Measurements from ENCODE around the gene IMMP2L.

IMMP2L gene

GRCh38 chr7:110929480-110930249, 632.6 kb downstream of the IMMP2L start:
- DNase-seq (ENCODE audit: low read depth in 2 of 2) = no peak

GRCh38 chr7:110922906-110923305, 639.4 kb downstream of the IMMP2L start:
- no peak for DNase-seq (ENCODE audit: low read depth in 2 of 2)

DNA sequence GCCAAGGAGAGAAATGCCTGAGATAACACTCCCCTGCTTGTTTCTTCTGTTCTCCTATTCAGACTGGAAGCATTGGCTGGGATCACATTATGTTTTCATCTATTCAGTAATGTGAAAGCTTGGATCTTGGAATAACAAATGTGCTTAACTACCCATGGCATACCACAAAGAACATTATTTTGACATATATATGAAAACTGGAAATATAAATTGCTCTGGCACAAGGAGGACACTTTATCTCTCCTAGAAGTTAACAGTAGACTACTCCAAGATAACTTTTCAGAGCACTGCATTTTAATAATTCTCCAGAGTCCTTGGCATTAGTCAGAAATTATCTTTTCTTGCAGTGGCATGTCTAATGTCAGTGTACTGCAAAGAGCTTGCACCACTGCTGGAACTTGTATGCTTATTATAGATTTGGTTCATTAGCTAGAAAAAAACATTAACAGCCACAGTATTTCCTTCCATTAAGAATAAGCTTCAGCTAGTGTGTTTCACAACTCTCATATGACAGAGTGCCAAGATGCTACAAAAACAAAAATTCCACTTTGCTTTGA, 640.6 kb downstream of the IMMP2L start:
- no peak for DNase-seq (ENCODE audit: low read depth in 2 of 2)

- no peak for DNase-seq (ENCODE audit: low read depth in 2 of 2)
Measured at GRCh38 chr7:110918949-110919548, 643.2 kb downstream of the IMMP2L start.

DNA sequence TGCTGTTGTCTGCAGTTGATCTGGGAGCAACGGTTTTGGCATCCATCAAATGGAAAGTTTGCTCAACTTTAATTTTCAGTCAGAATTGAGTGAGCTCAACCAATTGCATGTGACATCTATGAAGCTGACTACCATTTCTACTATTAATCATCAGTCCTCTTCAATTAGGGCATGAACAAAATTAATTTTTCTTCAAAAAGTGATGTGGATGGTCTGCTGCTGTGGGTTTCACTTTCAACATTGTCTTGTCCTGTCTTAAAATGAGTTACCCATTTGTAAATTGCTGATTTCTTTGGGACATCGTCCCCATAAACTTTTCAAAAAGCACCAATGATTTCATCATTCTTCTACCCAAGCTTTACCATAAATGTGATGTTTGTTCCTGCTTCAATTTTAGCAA, 648.0 kb downstream of the IMMP2L start:
- DNase-seq (ENCODE audit: low read depth in 2 of 2) = no peak

DNA sequence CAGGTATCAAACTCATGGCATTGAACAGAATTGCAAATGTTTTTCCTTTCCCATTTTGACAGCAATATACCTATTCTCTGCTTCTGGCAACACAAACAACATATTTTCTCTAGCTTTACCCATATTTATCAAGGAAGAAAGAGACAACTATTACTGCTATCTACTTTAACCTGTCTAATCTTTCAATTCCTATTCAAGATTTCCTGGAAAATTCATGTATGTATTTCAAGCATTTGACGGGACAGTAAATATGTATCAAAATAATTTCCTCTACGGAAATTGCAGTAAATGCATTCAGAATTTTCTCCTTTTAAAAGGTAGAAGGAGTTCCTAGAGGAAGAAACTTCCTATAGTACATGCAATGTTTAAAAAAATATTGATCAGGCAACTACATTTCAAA, 650.7 kb downstream of the IMMP2L start:
- DNase-seq (ENCODE audit: low read depth in 2 of 2) = no peak

GRCh38 chr7:110909117-110909516, 653.2 kb downstream of the IMMP2L start:
- DNase-seq (ENCODE audit: low read depth in 2 of 2) = no peak

- no peak for DNase-seq (ENCODE audit: low read depth in 2 of 2)
Measured at GRCh38 chr7:110905773-110906566, 656.3 kb downstream of the IMMP2L start.

DNA sequence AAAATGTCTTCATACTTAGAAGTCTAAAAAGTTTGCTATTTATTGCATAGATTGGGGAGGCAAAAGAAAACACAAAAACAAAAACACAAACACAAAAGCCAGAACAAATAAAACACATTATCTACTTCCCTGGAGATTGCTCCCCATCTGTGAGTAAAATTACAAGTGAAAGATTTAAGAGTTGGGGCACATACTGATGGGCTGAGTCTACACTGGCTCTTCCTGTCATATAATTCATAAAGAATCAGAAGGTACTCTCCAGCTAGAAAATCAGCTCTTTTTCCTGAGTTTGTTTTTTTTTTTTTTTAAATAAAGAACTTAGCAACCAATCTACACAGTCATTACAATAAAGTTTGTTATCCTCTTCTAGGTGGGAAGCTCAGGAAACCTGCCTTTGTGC, 663.8 kb downstream of the IMMP2L start:
- no peak for DNase-seq (ENCODE audit: low read depth in 2 of 2)

GRCh38 chr7:110897538-110897937, 664.8 kb downstream of the IMMP2L start:
- no peak for DNase-seq (ENCODE audit: low read depth in 2 of 2)

- no peak for DNase-seq (ENCODE audit: low read depth in 2 of 2)
Measured at GRCh38 chr7:110894111-110894510, 668.2 kb downstream of the IMMP2L start.

- DNase-seq (ENCODE audit: low read depth in 2 of 2) = no peak
Measured at GRCh38 chr7:110891197-110891596, 671.1 kb downstream of the IMMP2L start.

DNA sequence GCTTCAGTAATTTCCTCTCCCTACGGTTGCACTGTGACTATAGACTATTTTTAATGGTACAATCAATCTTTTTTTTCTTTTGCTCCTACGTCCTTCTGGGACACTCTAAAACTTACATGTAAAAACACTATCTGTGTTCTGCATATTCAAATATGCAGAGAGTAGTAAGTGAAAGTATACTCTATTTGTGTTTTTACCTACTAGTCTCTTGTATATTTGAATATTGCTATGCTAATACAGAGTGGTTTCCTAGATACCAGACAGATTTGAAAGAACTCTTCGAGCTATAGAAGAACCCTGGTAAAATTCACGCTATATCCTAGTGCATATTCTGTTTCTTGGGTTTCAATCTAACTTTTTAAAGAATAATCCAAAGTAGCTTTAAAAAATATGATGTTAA, 672.2 kb downstream of the IMMP2L start:
- DNase-seq (ENCODE audit: low read depth in 2 of 2) = no peak

- DNase-seq (ENCODE audit: low read depth in 2 of 2) = no peak
Measured at GRCh38 chr7:110889335-110889734, 673.0 kb downstream of the IMMP2L start.

- no peak for DNase-seq (ENCODE audit: low read depth in 2 of 2)
Measured at GRCh38 chr7:110888641-110889040, 673.7 kb downstream of the IMMP2L start.

GRCh38 chr7:110885474-110885873, 676.8 kb downstream of the IMMP2L start:
- no peak for DNase-seq (ENCODE audit: low read depth in 2 of 2)

- no peak for DNase-seq (ENCODE audit: low read depth in 2 of 2)
Measured at GRCh38 chr7:110881721-110882120, 680.6 kb downstream of the IMMP2L start.

DNA sequence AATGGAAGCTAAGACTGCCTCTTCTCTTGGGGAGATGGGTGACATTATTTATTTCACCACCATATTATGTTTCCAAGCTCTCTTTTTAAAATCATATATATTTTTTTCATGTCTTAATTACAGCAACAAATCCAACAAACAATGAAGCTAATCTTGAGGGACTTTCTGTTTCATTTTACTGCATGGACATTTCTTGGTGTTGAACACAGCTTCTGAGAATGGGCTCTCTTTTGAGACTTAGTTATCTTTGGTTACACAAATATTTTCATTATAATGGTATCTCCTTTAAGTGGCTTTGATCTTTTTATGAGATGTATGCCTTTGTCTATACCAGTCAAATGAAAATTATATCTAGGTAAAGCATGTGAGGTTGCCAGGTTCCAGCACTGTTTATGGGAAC, 681.3 kb downstream of the IMMP2L start:
- DNase-seq (ENCODE audit: low read depth in 2 of 2) = no peak

DNA sequence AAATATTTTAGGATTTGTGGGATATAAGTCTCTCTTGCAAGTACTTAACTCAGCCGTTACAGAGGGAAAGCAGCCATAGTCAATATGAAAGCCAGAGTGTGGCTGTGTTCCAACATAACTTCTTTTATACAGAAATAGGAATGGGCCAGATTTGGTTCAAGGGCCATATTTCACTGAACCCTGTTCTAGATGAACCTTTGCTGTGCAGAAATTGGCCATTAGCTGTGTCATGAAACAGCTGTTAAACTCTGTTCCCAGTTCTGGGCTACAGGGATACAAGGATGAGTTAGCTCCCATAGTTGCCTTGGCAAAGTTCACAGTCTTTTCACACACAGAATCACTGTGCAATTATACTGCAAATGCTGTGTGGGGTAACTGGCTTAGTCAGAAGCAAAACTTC, 685.3 kb downstream of the IMMP2L start:
- DNase-seq (ENCODE audit: low read depth in 2 of 2) = no peak

DNA sequence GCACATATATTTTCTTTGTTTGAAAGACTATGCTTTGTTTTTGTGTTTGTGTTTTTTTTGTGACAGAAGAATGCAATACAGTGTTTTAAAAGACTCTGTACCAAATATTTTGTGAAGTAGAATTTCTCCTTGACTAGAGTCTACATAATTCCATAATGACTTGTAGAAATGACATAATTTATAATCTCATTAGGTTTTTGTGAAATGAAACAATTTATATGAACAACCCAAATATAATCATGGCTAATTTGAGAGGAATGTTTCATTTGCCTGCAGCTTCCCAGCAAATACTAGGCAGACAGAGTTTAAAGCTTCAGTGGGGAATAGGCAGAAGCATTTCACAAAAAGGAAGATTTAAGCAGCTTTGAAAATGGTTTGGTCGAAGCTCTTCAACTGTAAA, 686.9 kb downstream of the IMMP2L start:
- no peak for DNase-seq (ENCODE audit: low read depth in 2 of 2)

- no peak for DNase-seq (ENCODE audit: low read depth in 2 of 2)
Measured at GRCh38 chr7:110871856-110872255, 690.4 kb downstream of the IMMP2L start.

- DNase-seq (ENCODE audit: low read depth in 2 of 2) = no peak
Measured at GRCh38 chr7:110870926-110871325, 691.4 kb downstream of the IMMP2L start.

GRCh38 chr7:110868458-110868857, 693.8 kb downstream of the IMMP2L start:
- no peak for DNase-seq (ENCODE audit: low read depth in 2 of 2)

Data from stimulated activated CD4-positive, alpha-beta T cell treated with anti-CD3 and anti-CD28 coated beads, Interleukin-15, amount 100 ng/mL, for 48 hours (primary cell).